Right renal cortex interstitium (tissue), 3 donors: ENCODE results near the gene RTN4RL1. TPM values are rescaled to one million over a fixed set of nuclear protein-coding genes. Genes with fewer than 3 reads are reported as not detected.

ENCODE experiments used
- DNase-seq, 3 donors: peaks; one replicate each; pipeline ENCODE4 v3.0.0-alpha.2; 2013; ENCODE audit warnings: low read depth in 3 of 3, low spot score in 2 of 3
- polyA plus RNA-seq, 3 donors: library from polyadenylated mRNA; unstranded; fragments of 120-200 nt; gene quantifications; one replicate each; pipeline ENCODE4 v1.2.1, GENCODE V29; 2013; ENCODE audit not compliant: insufficient read length in 3 of 3

Gene RTN4RL1
- polyA plus RNA-seq, 3 donors, result 0.72 to 1.8 (median 1.3) TPM

DNA sequence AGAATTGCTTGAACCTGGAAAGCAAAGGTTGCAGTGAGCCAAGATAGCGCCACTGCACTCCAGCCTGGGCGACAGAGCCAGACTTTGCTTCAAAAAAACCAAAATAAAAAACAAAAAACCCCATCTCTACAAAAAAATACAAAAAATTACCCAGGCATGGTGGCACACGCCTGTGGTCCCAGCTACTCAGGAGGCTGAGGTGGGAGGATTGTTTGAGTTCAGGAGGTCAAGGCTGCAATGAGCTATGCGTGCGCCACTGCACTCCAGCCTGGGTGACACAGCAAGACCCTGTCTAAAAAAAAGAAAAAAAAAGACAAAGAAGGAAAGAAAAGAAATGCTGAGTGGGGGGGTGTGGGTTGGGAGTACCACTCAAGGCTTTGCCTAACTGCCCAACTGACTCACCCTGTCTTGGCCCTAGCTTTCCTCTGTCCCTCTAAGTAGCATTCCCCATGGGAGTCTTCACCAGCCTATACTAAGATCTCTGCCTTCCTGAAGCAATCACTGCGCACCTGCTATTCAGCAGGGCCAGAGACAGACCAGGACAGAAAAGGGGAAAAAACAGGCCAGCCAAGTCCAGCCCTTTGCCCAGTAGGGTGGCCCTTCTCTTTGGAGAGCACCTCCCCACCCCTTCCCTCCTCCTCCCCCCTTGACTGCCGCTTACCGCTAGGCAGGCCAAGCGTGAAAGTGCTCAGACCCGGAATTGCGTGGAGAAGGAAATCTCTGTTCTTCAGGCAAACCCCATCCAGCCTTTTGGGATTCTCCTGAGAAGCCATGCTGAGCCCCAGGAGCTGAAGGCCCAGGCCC lies 45.8 kb downstream of the RTN4RL1 start:
- no peak for DNase-seq

GRCh38 chr17:1978396-1978949 lies 46.7 kb downstream of the RTN4RL1 start:
- DNase-seq, result no peak

DNA sequence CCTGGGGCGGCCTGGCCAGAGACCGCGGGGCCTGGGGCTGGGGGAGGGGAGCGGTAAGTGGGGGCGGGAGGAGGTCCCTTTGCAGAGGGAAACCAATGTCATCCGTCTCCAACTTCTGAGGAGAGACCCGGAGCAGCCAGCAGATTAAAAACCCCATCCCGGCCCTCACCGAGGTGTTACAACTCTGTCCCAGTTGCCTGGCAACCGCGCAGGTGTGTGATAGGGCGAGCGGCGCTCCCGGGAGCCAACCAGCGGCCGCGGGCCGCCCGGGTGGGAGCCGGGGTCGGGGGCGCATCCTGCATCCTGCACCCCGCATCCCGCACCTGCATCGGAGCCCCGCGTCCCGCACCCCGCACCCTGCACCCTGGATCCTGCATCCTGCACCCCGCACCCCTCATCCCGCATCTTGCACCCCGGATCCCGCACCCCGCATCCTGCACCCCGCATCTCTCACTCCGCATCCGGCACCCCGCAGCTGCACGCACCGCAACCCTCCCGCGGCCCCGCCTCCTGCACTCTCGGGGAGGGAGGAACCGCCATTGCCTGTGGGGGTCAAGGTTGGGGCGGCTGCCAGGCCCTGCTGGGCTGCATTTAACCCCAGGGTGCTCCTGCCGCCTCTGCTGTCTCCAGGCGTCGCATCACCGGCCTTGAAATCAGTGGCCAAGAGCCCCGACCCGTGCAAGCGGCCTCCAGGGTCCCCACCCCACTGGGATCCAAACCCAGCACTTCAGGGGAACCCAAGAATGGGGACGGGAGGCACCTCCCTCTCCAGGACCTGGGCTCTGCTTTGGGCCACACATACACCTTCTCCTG lies 47.3 kb downstream of the RTN4RL1 start:
- no peak for DNase-seq

DNA sequence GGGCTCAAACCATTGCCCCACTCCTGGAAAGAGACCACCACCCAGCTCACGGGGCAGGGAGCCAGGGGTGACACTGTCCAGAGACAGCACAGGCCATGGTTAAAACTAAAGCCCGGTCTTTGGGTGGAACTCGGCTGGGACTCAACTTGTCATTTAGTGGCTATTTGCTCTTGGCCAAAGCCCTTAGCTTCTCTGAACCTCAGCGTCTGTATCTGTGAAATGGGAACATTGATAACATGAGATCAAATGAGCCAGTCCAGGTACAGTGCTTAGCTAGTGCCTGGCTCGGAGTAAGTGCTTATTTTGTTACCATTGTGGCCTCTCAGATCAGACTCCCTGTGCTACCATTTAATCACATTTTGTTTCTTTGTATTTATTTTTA lies 48.5 kb downstream of the RTN4RL1 start:
- DNase-seq, result no peak

DNA sequence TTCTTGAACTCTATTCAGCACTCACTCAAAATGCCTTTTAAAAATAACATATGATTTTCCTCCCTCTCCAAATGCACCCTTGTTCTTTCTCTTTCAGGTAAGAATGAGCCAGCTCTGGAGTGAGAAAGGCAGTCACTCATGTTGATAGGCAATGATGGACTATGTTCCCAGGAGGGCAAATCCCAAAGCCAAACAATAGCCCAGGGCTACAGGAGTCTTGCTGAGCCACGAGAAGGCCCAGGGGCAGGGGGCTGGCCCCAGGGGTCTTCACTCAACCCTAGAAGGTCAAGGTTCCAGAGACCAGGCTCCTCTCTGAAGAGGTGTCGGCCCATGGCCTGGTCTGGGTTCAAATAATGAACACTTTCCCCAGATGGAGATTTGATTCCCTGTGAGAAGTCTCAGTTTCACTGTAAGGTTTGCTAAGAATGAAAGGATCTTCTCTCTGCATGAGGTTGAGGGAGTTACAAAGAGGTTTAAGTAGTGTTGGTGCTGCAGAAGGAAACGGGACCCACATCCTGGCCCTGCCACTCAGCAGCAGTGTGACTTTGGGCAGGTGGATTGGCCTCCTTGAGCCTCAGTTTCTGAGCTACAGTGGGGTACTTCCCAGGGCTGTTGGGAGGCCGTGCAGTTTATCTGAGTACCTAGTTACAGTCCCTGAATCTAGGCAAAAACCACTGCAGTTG lies 49.0 kb downstream of the RTN4RL1 start:
- no peak for DNase-seq

DNA sequence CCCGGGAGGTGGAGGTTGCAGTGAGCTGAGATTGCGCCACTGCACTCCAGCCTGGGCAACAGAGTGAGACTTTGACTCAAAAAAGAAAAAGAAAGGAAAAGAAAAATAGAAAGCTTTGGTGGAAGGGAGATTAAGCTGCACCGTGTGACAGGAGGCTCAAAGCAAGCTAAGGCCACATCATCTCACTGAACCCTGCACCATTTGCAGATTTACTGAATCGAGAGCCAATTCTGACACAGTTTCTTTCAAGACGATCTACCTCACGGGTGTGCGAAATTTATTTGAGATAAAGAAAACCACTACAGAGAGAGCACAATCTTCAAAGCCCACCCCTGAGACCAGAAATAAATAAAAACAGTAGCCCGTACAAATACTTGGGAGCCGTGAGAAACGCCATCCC lies 49.6 kb downstream of the RTN4RL1 start:
- no peak for DNase-seq

GRCh38 chr17:1972487-1973160 lies 52.5 kb downstream of the RTN4RL1 start:
- DNase-seq, result no peak

DNA sequence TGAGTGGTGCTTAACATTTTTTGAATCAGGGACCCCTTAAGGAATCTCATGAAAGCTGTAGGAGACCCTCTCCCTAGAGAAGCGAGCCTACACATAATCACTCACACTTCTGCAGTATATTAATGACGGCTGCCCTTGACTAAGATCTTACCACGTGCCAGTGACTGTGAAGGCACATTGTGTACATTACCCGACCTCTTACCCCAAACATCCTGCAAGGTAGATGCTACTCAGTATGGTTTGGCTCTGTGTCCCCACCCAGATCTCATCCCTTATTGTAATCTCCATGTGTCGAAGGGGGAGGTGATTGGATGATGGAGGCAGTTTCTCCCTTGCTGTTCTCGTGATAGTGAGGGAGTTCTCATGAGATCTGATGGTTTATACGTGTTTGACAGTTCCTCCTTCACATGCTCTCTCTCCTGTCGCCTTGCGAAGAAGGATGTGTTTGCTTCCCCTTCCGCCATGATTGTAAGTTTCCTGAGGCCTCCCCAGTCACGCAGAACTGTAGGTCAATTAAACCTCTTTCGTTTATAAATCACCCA lies 54.2 kb downstream of the RTN4RL1 start:
- no peak for DNase-seq

DNA sequence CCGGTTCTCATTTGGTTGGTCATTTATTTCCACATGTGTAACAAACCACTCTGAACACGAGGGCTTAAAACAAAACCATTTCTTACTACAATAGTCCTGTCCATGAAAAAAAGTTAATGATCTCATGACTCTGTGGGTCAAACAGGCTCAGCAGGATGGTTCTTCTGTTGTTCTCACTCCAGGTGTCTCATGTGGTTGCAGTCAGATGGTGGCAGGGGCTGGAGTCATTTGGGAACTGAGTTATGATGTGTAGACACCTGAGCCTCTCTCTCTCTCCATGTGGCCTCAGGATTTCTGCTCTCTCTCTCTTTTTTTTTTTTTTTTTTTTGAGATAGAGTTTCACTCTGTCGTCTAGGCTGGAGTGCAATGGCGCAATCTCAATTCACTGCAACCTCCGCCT lies 55.4 kb downstream of the RTN4RL1 start:
- DNase-seq, result no peak

GRCh38 chr17:1967213-1967612 lies 57.9 kb downstream of the RTN4RL1 start:
- DNase-seq, result no peak

DNA sequence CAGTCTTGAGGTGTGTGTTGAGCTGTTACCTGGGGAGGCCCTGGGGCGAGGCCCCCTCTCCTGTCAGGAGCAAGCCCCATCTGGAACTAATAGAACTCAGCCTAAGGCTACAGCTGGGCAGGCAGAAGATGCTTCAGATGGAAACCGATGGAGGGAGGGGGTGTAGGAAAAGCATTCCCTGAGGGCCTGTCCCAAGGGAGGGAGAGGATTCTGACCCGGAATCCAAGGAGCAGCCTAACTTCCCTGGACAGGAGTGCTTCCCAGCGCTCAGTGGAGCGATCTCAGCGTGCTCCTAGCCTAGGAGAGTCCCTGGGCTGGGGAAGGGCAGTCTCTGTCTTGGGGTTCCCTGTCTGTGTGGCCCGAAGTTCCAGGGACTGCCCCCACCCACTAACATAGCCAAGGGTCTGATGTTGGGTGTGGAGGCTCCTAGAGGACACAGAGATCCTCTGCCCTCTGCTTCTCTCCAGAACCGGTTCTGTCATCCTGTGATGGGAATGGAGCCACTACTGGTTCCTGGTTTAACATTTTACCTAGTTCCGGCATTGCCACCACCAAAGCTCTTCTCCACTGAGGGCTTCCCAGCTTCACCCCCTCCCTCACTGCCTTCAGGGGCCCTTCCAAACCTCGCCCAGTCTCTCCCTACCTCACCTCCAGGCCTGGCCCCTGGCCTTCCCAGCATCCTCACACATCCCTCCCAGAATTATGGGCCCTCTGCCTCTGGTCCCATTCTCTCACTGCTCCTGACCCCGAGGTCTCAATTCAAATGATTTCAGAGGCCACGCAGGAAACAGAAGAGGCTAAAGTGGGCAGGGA lies 58.7 kb downstream of the RTN4RL1 start:
- DNase-seq, result no peak

DNA sequence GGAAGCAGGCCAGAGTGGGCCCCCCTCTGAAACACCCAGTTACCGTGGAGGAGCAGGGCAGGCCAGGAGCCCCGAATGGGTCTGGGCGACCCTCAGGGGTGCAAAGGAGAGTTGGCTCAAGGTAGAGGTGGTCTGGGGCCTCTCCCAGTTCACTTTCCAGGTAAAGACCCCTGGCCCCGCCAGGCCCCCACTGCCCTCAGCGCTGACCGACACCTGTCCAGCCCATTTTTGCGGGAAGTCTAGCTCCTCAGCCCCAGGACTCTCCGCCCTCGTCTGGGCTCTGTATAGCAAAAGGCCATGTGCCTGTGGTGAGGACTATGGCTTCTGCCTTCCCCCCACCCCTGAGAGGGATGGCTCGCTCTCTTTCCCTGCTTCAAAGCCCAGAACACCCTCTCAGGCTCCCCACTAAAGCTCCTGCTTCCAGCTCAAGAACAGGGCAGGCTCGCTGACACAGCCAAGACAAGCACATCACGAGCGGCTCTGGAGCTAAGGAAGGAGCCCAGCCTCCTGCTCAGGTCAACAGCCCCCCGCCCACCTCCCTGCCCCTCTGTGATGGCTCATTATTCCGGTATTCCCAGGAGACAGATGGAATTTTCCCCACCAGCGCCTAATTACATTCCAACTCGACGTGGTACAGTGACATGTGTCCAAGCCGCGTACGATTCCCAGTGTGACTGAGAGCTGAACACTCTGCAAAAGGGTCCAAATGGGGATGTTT lies 59.4 kb downstream of the RTN4RL1 start:
- no peak for DNase-seq

- DNase-seq, result no peak
Measured at GRCh38 chr17:1963250-1963649, 61.9 kb downstream of the RTN4RL1 start.

- no peak for DNase-seq
Measured at GRCh38 chr17:1961189-1961588, 63.9 kb downstream of the RTN4RL1 start.

DNA sequence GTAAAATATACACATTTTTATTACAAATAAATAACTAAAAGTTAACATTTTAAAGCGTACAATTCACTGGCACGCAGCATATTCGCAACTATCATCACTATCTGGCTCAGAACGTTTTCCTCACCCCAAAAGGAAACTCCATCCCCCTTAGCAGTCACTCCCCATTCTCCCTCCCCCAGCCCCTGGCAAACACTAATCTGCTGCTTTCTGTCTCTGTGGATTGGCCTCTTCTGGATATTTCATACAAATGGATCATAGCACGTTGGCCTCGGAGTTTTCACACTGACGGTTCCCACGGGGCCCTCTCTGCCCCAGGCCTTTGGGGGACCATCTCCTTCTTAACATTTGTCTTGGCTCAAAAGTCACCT lies 64.6 kb downstream of the RTN4RL1 start:
- DNase-seq, result no peak

GRCh38 chr17:1959871-1960544 lies 65.1 kb downstream of the RTN4RL1 start:
- no peak for DNase-seq

GRCh38 chr17:1958134-1958881 lies 66.8 kb downstream of the RTN4RL1 start:
- no peak for DNase-seq

GRCh38 chr17:1957037-1957436 lies 68.1 kb downstream of the RTN4RL1 start:
- no peak for DNase-seq
